Heart right ventricle (tissue), 16 donors: ENCODE data around the gene BFSP2. TPM values are rescaled to one million over a fixed set of nuclear protein-coding genes. Genes with fewer than 3 reads are reported as not detected.
A peak's percentile ranks its signal among the peaks of the same experiment; 100 is the strongest.

Experiments
- ATAC-seq, 8 donors: fragments of 200-7000 bp; cut with Tn5 transposase; one replicate each; pipeline ENCODE4 v1.9.1; 2020; ENCODE audit warnings: mild to moderate bottlenecking in 8 of 8, moderate library complexity in 8 of 8, moderate number of reproducible peaks in 1 of 8
- DNase-seq, 2 donors: peaks; one replicate each; pipeline ENCODE4 v3.0.0-alpha.2; 2020
- H3K27ac ChIP-seq, 10 donors: fragments of 200-600 bp; sonication (generic) in 2 of 10; one replicate each; pipeline versions ENCODE4 v1.5.0 to v1.8.0; 2020 to 2022; ENCODE audit warnings: mild to moderate bottlenecking in 3 of 10
- H3K27me3 ChIP-seq, 7 donors: fragments of 200-600 bp; one replicate each; pipeline ENCODE4 v1.8.0; 2021 to 2022; ENCODE audit warnings: mild to moderate bottlenecking in 2 of 7
- H3K36me3 ChIP-seq, 9 donors: fragments of 200-600 bp; sonication (generic) in 1 of 9; one replicate each; pipeline versions ENCODE4 v1.5.0 to v1.8.0; 2020 to 2022; ENCODE audit warnings: mild to moderate bottlenecking in 2 of 9
- H3K4me1 ChIP-seq, 9 donors: fragments of 200-600 bp; sonication (generic) in 1 of 9; one replicate each; pipeline versions ENCODE4 v1.5.0 to v1.8.0; 2020 to 2022; ENCODE audit warnings: mild to moderate bottlenecking in 4 of 9
- H3K4me3 ChIP-seq, 10 donors: fragments of 200-600 bp; sonication (generic) in 2 of 10; one replicate each; pipeline versions ENCODE4 v1.5.0 to v1.8.0; 2020 to 2022; ENCODE audit warnings: mild to moderate bottlenecking in 7 of 10, moderate library complexity in 2 of 10
- H3K9me3 ChIP-seq, 11 donors: fragments of 200-600 bp in 10 of 11; sonication (generic) in 2 of 11; one replicate each; pipeline versions ENCODE4 v1.5.0 to v1.8.0; 2013 to 2022; ENCODE audit warnings: mild to moderate bottlenecking in 2 of 11, control low read depth in 1 of 11, moderate library complexity in 1 of 11
- CTCF ChIP-seq, 9 donors: fragments of 200-600 bp; sonication (generic) in 2 of 9; IDR thresholded peaks; one replicate each; pipeline versions ENCODE4 v1.5.0 to v1.8.0; 2021 to 2022; ENCODE audit warnings: antibody characterized with exemption in 9 of 9, mild to moderate bottlenecking in 5 of 9, moderate library complexity in 1 of 9
- WGBS, 2 donors: extraction: QIAGEN DNeasy Blood & Tissue Kit; methylation state at CpG; one replicate each; pipeline ENCODE4 v1.1.7; 2013; ENCODE audit warnings: inconsistent platforms in 1 of 2; 5-methylcytosine and 5-hydroxymethylcytosine counted together
- intact Hi-C, 10 donors: fragments of 100-400 bp; cut with DNase I; formaldehyde crosslinking; loops; one replicate each; pipeline versions ENCODE4 v1.11.1 to v1.14.2; 2022
- polyA plus RNA-seq, 2 donors: library from polyadenylated mRNA; stranded (reverse); fragments of 200-250 nt; gene quantifications; one replicate each; pipeline ENCODE4 v1.2.3, GENCODE V29; 2013
- total RNA-seq, 10 donors: library from RNA; stranded (reverse); fragmentation: NEBNext Ultra II Directional in 3 of 10; extraction: Animal tissue kit (Norgen Biotek cat#: 25700) in 3 of 10; gene quantifications; one replicate each; pipeline versions ENCODE4 v1.2.1 to v1.2.4, GENCODE V29; 2021 to 2023
- donor health status: Arrhythmogenic right ventricular cardiomyopathy.
- donor health status: ischemic (EF 13 %, LVEDD 7.1; RV severe dilation, severe dysfunction).
- donor health status: healthy with polysubstance abuse.
- donor health status: DM: no; HTN: yes; CAD: no.
- donor health status: DM: no; HTN: no; CAD: no.
- donor health status: ischemic (EF 25% LVEDD 6.9; RV normal size, moderate dysfunction).
- donor health status: ischemic (EF 25% LVEDD 5.7; RV mildly dilated, moderate dysfunction).
- donor health status: healthy.
- donor health status: DM: yes; HTN: yes; CAD: no.
- donor health status: Ischemic cardiomyopathy.
- donor health status: ischemic (EF 35%, LVEDD 5.7; RV mildly dilated, moderate dysfunction).
- donor health status: nonischemic (EF 11% LVEDD 7.7; RV severe dilation, severe dysfunction).
- donor health status: DM: yes; HTN: yes; CAD: no.
- donor health status: PGD.
- donor health status: ischemic (EF 29% LVEDD 5.4; RV normal size, mild dysfunction).
- donor health status: nonischemic (EF 23%, LVEDD 6.1; RV moderate dilation, normal function).

Gene BFSP2
- total and polyA plus RNA-seq, 12 donors: 0.17 TPM; not detected in 11

DNA sequence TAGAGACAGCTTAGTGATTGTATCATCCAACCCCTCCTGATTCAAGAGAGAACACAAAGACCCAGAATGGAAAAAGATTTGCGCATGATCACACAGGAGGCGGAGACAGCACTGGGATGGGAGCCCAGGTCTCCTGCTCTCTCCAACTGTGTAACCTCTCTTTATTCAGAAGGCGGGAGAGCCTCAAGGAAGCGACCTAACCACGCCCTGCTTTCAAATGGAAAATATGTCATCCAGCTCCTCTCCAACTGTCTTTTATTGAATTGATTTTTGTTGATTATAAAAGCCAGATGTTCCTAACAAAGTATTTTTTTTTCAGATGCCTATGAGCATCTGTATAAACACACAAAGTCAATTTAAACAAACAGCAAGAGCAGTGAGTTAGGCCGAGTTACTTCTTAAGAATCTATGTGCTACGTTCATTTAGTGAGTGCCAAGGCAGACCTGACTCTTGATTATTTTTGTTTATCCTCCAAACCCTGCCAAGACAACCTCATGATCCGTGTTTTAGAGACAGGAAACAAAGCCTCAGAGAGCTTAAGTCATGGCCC, 74.5 kb downstream of the BFSP2 start:
- Histone ChIP-seq H3K4me1 (peaks cover 7 to 25% (median 16%) of the 10 kb centered on the region in 9 donors), H3K9me3 (no peaks in the 10 kb centered on the region), H3K4me3 (no peak overlapping the region), H3K27me3 (no peaks in the 10 kb centered on the region), H3K36me3 (no peaks in the 10 kb centered on the region), H3K27ac (peak overlapping the region in 9 of 10 donors; percentile 53 to 74 (median 66))
- peak; percentile 84 to 96 (median 92) for ATAC-seq
- no peak for TF ChIP-seq CTCF (IDR thresholded peaks at IDR 0.05)
- intact Hi-C loops: loop anchor here in 3 of 10 donors (5.0 to 10.0 kb wide), 2 partner anchors 98 to 100 kb away; partner anchors contain the start of gene CDV3 (in 3 of the 3)
- 42 to 62% methylated on average over 8 of the region's 8 CpGs for WGBS, 2 donors
- DNase-seq: peak; percentile 57 to 72

- no peaks in the 10 kb centered on the region for H3K36me3 ChIP-seq
- H3K4me3 ChIP-seq: no peak overlapping the region
- DNase-seq: no peak
- no peak for TF ChIP-seq CTCF (IDR thresholded peaks at IDR 0.05)
- WGBS, 2 donors: 74 to 78% methylated on average over 4 of the region's 4 CpGs
- H3K27ac ChIP-seq: peak overlapping the region in 9 of 10 donors; percentile 53 to 74 (median 66)
- intact Hi-C loops: loop anchor here in 3 of 10 donors (5.0 to 10.0 kb wide), 2 partner anchors 97 to 100 kb away; partner anchors contain the start of gene CDV3 (in 3 of the 3)
- H3K4me1 ChIP-seq: peaks cover 7 to 21% (median 16%) of the 10 kb centered on the region in 9 donors
- H3K27me3 ChIP-seq: no peaks in the 10 kb centered on the region
- ATAC-seq: peak in 3 of 8 donors; percentile 10 to 32 (median 29)
- H3K9me3 ChIP-seq: no peaks in the 10 kb centered on the region
Observed at GRCh38 chr3:133474817-133475216, 75.0 kb downstream of the BFSP2 start.

DNA sequence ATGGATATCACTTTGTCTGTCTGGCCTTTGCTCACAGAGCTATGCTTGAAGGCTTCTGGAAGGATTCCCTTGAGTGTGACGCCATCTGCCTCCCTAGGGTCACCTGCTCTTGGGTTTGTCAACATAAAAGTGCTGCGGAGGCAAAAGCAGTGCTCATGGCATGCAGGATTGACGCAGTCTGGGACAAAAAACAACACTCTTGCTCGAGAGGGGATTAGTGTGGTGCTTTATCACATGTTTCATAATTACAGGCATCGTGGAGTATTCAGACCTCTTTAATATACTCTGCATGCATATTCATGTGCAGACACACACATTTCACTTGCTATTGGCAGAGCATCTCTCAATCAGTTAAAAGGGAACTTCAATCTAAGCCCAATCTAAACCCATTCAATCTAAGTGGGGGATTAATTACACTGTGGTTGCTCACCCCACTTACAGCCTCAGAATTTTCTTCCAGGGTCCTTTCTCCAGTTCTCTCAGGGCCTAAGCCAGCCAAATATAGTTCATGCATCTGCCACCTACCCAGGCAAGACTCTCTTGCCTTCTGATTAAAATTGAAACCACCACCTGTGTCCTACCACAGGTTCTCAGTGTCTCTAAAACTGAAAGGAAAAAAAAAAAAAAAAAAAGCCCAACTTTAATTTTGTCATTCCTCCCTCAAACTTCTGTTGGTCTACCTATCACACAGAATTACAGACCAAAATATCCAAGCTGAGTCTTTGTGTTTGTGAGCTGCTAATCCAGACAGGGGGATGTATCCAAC, 75.6 kb downstream of the BFSP2 start:
- Histone ChIP-seq H3K27ac (peak overlapping the region in 9 of 10 donors; percentile 53 to 74 (median 66)), H3K36me3 (no peaks in the 10 kb centered on the region), H3K4me1 (peaks cover 7 to 19% (median 16%) of the 10 kb centered on the region in 9 donors), H3K9me3 (no peaks in the 10 kb centered on the region), H3K4me3 (no peak overlapping the region), H3K27me3 (no peaks in the 10 kb centered on the region)
- WGBS, 2 donors: 92 to 96% methylated on average over 5 of the region's 5 CpGs
- TF ChIP-seq CTCF (IDR thresholded peaks at IDR 0.05): no peak
- intact Hi-C loops: loop anchor here in 2 of 10 donors (10.0 kb wide), 1 partner anchor 99 kb away; the partner anchor contains the start of gene CDV3 (in 2 of the 2)
- ATAC-seq: no peak
- DNase-seq: no peak

DNA sequence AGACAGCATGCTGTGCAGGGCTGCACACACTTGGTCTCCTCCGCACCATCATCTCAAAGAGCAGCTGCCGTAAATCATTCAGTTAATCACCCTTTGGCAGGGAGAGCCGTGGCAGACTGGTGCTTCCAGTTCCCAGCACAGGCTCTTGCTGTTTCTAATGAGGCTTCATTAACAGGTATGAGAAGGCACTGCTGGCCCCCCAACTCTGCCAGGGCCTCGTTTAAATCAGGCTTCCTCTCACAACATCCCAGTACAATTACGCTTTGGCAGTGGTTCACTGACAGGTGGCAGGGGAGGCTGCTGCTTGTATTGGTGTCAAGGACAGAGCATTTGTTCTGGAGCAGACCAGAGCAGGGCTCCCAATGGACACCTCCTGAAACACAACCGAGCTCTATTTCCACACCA, 77.1 kb downstream of the BFSP2 start:
- intact Hi-C loops: loop anchor here in 2 of 10 donors (10.0 kb wide), 1 partner anchor 98 kb away; the partner anchor contains the start of gene CDV3 (in 2 of the 2)
- WGBS, 2 donors: 76% methylated on average over 6 of the region's 6 CpGs
- ATAC-seq: no peak

More for the DNA sequence above, 77.1 kb downstream of the BFSP2 start:
- no peaks in the 10 kb centered on the region for H3K36me3 ChIP-seq
- no peak overlapping the region for H3K27ac ChIP-seq
- no peak for DNase-seq
- peaks cover 7 to 19% (median 16%) of the 10 kb centered on the region in 9 donors for H3K4me1 ChIP-seq
- no peaks in the 10 kb centered on the region for H3K27me3 ChIP-seq
- no peak overlapping the region for H3K4me3 ChIP-seq
- no peaks in the 10 kb centered on the region for H3K9me3 ChIP-seq
- TF ChIP-seq CTCF (IDR thresholded peaks at IDR 0.05): no peak
